A673 (cell line): ENCODE data around the gene CEBPZ. TPM values are rescaled to one million over a fixed set of nuclear protein-coding genes. Genes with fewer than 3 reads are reported as not detected.

Experiments
- BruUV-seq: library from RNA; stranded (reverse); fragments of 400-500 nt; replicated peaks from 2 replicates; lab custom pipeline; 2021; lab: Mats Ljungman, UMichigan
- CTCF ChIA-PET: fragments of 300-600 bp; sonication (Branson Sonifier 250); formaldehyde crosslinking; loops from one replicate; lab custom pipeline; 2022; ENCODE audit warnings: antibody characterized with exemption; lab: Charles Lee
- POLR2A ChIA-PET: fragments of 300-600 bp; sonication (Branson Sonifier 250); formaldehyde crosslinking; loops from one replicate; lab custom pipeline; 2022; ENCODE audit warnings: antibody characterized with exemption; ENCODE audit not compliant: low non-redundant PET; lab: Charles Lee
- DNase-seq: peaks from one replicate; pipeline ENCODE4 v3.0.0-alpha.2; 2015; ENCODE audit warnings: low spot score
- H3K27ac ChIP-seq: fragments of 200-600 bp; sonication (generic); 2 replicates; pipeline ENCODE4 v1.5.1; 2016; ENCODE audit warnings: mixed run types, low read depth, mild to moderate bottlenecking, mixed read lengths, antibody characterized with exemption, low read length; ENCODE audit not compliant: poor library complexity, severe bottlenecking
- H3K27me3 ChIP-seq: fragments of 200-600 bp; sonication (generic); replicated peaks from 2 replicates; pipeline ENCODE4 v1.6.1; 2017; ENCODE audit warnings: mixed run types, low read depth, mild to moderate bottlenecking, mixed read lengths, antibody characterized with exemption, low read length; ENCODE audit not compliant: insufficient read depth, poor library complexity
- H3K36me3 ChIP-seq: fragments of 200-600 bp; sonication (generic); 2 replicates; pipeline ENCODE4 v1.6.1; 2016; ENCODE audit warnings: mixed run types, mild to moderate bottlenecking, mixed read lengths, antibody characterized with exemption, low read length; ENCODE audit not compliant: insufficient read depth, poor library complexity, severe bottlenecking
- H3K4me1 ChIP-seq: fragments of 200-600 bp; sonication (generic); 2 replicates; pipeline ENCODE4 v1.6.1; 2017; ENCODE audit warnings: mixed run types, mild to moderate bottlenecking, mixed read lengths, antibody characterized with exemption, low read length; ENCODE audit not compliant: insufficient read depth, poor library complexity, severe bottlenecking
- H3K4me3 ChIP-seq: fragments of 200-600 bp; sonication (generic); 2 replicates; pipeline ENCODE4 v1.5.1; 2016; ENCODE audit warnings: low read depth, mixed run types, mild to moderate bottlenecking, mixed read lengths, low read length; ENCODE audit not compliant: poor library complexity, severe bottlenecking
- H3K9me3 ChIP-seq: fragments of 200-600 bp; sonication (generic); 2 replicates; pipeline ENCODE4 v1.6.1; 2016; ENCODE audit warnings: mixed run types, low read depth, mild to moderate bottlenecking, mixed read lengths, antibody characterized with exemption, low read length; ENCODE audit not compliant: poor library complexity, severe bottlenecking
- CTCF ChIP-seq: fragments of 300-800, 200-600 bp; sonication (generic); conservative IDR thresholded peaks from 2 replicates; pipeline ENCODE4 v1.5.1; 2017; ENCODE audit warnings: low read depth, mild to moderate bottlenecking, antibody characterized with exemption, low read length, moderate library complexity, mixed read lengths
- EZH2 ChIP-seq: fragments of 200-600 bp; sonication (generic); IDR thresholded peaks from 2 replicates; pipeline ENCODE4 v1.6.1; 2017; ENCODE audit warnings: borderline replicate concordance, low read depth, mild to moderate bottlenecking, mixed read lengths, antibody characterized with exemption, low read length; ENCODE audit not compliant: poor library complexity, severe bottlenecking
- intact Hi-C: fragments of 100-400 bp; cut with micrococcal nuclease; formaldehyde crosslinking; loops from one replicate; pipeline ENCODE4 v1.10.0; 2022; ENCODE audit not compliant: unreplicated experiment
- total RNA-seq: library from RNA; stranded (reverse); gene quantifications from 2 replicates; pipeline ENCODE4 v1.2.3, GENCODE V29; 2021

The CEBPZ gene
- total RNA-seq, 1 experiment from 2014 or later: 98.9 TPM

GRCh38 chr2:37203708-37204107, 27.7 kb downstream of the CEBPZ start:
- intact Hi-C loops: no loop called here
- H3K4me1 ChIP-seq: no peaks in the 10 kb centered on the region
- POLR2A ChIA-PET: no interaction called here
- CTCF ChIA-PET: no interaction called here
- peaks cover 47% of the 10 kb centered on the region for H3K9me3 ChIP-seq
- TF ChIP-seq CTCF (no peak), EZH2 (no peak)
- H3K4me3 ChIP-seq: no peak overlapping the region
- H3K36me3 ChIP-seq: peaks cover 77% of the 10 kb centered on the region
- H3K27me3 ChIP-seq: no peaks in the 10 kb centered on the region
- BruUV-seq: no TSS peak
- DNase-seq: no peak
- H3K27ac ChIP-seq: no peak overlapping the region

- CTCF ChIA-PET: no interaction called here
- Histone ChIP-seq H3K4me1 (peaks cover 4% of the 10 kb centered on the region), H3K27me3 (no peaks in the 10 kb centered on the region), H3K36me3 (peaks cover 57% of the 10 kb centered on the region), H3K4me3 (no peak overlapping the region), H3K27ac (no peak overlapping the region), H3K9me3 (peaks cover 29% of the 10 kb centered on the region)
- no TSS peak for BruUV-seq
- no peak for DNase-seq
- no peak for TF ChIP-seq CTCF
- TF ChIP-seq EZH2: no peak
- POLR2A ChIA-PET: interaction anchor here (0.7 kb wide), 1 partner anchor 23 kb away, joined by 3 read pairs; no protein-coding TSS in a partner anchor
- intact Hi-C loops: no loop called here
These were observed 29.6 kb downstream of the CEBPZ start for GRCh38 chr2:37201766-37202165.

- no peak for DNase-seq
- Histone ChIP-seq H3K4me3 (no peak overlapping the region), H3K4me1 (peaks cover 4% of the 10 kb centered on the region), H3K36me3 (peaks cover 52% of the 10 kb centered on the region), H3K27ac (no peak overlapping the region), H3K9me3 (peaks cover 24% of the 10 kb centered on the region), H3K27me3 (no peaks in the 10 kb centered on the region)
- TF ChIP-seq EZH2: no peak
- no peak for TF ChIP-seq CTCF
- ChIA-PET POLR2A (interaction anchor here (0.7 kb wide), 1 partner anchor 23 kb away, joined by 3 read pairs; no protein-coding TSS in a partner anchor), CTCF (no interaction called here)
- BruUV-seq: no TSS peak
- intact Hi-C loops: no loop called here
These were observed 30.2 kb downstream of the CEBPZ start for GRCh38 chr2:37201208-37201607.
